GM23338 (cell line): ENCODE data around the gene PLIN5.
"Not testable (repeated sequence)": the region's sequence is repeated elsewhere in the genome, so short reads cannot be mapped to it uniquely, and the experiment has no call there.

ENCODE experiments used
- CREB1 ChIP-seq: fragments of 250-450 bp; sonication (Bioruptor Pico); IDR thresholded peaks from 2 replicates; pipeline ENCODE4 v1.5.0; 2020; ENCODE audit warnings: low read depth, mild to moderate bottlenecking, moderate library complexity
- CTCF ChIP-seq, 2 experiments: fragments of 200-600 bp in 1 of 2; sonication (generic) in 1 of 2; conservative IDR thresholded peaks; 2 replicates each; pipeline versions ENCODE4 v1.5.1 to v1.6.1; 2016 to 2017; ENCODE audit warnings: antibody characterized with exemption in 2 of 2, low read depth in 2 of 2, mild to moderate bottlenecking in 2 of 2, moderate library complexity in 1 of 2
- ETS1 ChIP-seq: IDR thresholded peaks from 2 replicates; pipeline ENCODE4 v1.6.1; 2016; ENCODE audit warnings: antibody characterized with exemption
- EZH2 ChIP-seq: fragments of 200-600 bp; sonication (generic); IDR thresholded peaks from one replicate; pipeline ENCODE4 v1.8.0; 2017; ENCODE audit warnings: antibody characterized with exemption, mild to moderate bottlenecking, low read depth; ENCODE audit not compliant: unreplicated experiment
- EZH2phosphoT487 ChIP-seq: fragments of 200-600 bp; sonication (generic); IDR thresholded peaks from one replicate; pipeline ENCODE4 v1.8.1; 2018; ENCODE audit warnings: antibody characterized with exemption; ENCODE audit not compliant: unreplicated experiment
- NANOG ChIP-seq: IDR thresholded peaks from 2 replicates; pipeline ENCODE4 v1.6.1; 2016; ENCODE audit warnings: antibody characterized with exemption, borderline replicate concordance
- POLR2AphosphoS5 ChIP-seq: IDR thresholded peaks from 2 replicates; pipeline ENCODE4 v1.6.1; 2016; ENCODE audit warnings: antibody characterized with exemption, low read depth
- REST ChIP-seq: IDR thresholded peaks from one replicate; pipeline ENCODE4 v1.6.1; 2018; ENCODE audit warnings: antibody characterized with exemption; ENCODE audit not compliant: unreplicated experiment
- ZNF331 ChIP-seq: fragments of 250-450 bp; sonication (Bioruptor Pico); IDR thresholded peaks from 2 replicates; pipeline ENCODE4 v1.5.0; 2020; ENCODE audit warnings: low read depth, mild to moderate bottlenecking, moderate library complexity

GRCh38 chr19:4527377-4527776 is 7.6 kb downstream of the PLIN5 start:
- not testable (repeated sequence) for TF ChIP-seq CTCF (conservative IDR thresholded peaks at IDR 0.05; ENCODE audit: low read depth in 2 of 2); POLR2AphosphoS5; EZH2phosphoT487; NANOG; EZH2; REST; ETS1; CREB1 (CRISPR knock-in tag); ZNF331 (CRISPR knock-in tag)
